Measurements from ENCODE around the gene PPFIBP1.
A peak's percentile ranks its signal among the peaks of the same experiment; 100 is the strongest.

PPFIBP1 gene

GRCh38 chr12:27523642-27524493 is at the start of gene PPFIBP1:
Gene PPFIBP1, plus strand, starts transcription at chr12:27524206. Its CDS starts 109,191 bp downstream, at chr12:27633397.
- H3K9me3 Mint-ChIP-seq = no peaks in the 10 kb centered on the region
- H3K27ac Mint-ChIP-seq = peak within 1 kb of the TSS; percentile 89
- H3K36me3 Mint-ChIP-seq = no peaks in the 10 kb centered on the region
- DNase-seq (ENCODE audit: low spot score in 2 of 2) (peak; percentile 77 to 92), ATAC-seq (peak; percentile 98)
- H3K4me3 Mint-ChIP-seq = peak within 1 kb of the TSS; percentile 91
- H3K4me1 Mint-ChIP-seq = peaks cover 19% of the 10 kb centered on the region

GRCh38 chr12:27474344-27474743 is 49.7 kb upstream of the PPFIBP1 start:
- ATAC-seq = no peak
- Mint-ChIP-seq H3K36me3 (no peaks in the 10 kb centered on the region), H3K27ac (no peak overlapping the region), H3K4me3 (no peak overlapping the region), H3K4me1 (no peaks in the 10 kb centered on the region), H3K9me3 (peaks cover 30% of the 10 kb centered on the region)
- DNase-seq (ENCODE audit: low spot score in 2 of 2) = peak in 1 of 2 donors; percentile 34

DNA sequence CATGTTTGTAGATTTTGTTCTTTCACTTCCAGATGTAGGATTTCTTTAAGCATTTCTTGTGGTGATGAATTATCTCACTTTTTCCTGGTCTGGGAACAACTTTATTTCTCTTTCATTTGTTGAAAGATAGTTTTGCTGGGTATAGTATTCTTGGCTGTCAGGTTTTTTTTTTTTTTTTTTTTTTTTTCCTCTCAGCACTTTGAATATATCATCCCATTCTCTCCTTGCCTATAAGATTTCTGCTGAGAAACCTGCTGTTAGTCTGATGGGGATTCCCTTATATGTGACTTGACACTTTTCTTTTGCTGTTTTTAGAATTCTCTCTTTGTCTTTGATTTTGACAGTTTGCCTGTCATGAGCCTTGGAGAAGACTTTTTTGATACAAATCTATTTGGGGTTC is 47.0 kb upstream of the PPFIBP1 start:
- Mint-ChIP-seq H3K4me1 (no peaks in the 10 kb centered on the region), H3K36me3 (no peaks in the 10 kb centered on the region), H3K27ac (no peak overlapping the region), H3K9me3 (peaks cover 34% of the 10 kb centered on the region), H3K4me3 (no peak overlapping the region)
- ATAC-seq = no peak
- no peak for DNase-seq (ENCODE audit: low spot score in 2 of 2)

DNA sequence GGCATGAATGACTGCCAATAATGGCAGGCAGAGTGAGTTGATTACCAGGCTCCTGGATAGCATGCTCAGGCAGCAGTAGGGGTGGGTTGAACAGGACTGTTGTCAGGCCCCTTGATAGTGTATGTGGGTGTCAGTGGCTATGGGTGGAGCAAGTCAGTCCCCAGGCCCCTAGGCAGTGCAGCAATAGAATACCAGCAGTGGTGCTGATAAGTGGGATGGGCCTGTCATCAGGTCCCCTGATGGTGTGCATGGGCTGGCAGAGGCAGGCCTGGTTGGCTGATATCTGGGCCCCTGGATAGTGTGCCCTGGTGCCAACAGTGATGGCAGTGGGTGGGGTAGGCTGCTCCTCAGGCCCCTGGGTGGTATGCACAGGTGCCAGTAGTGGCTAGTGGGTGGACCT is 45.1 kb upstream of the PPFIBP1 start:
- no peak for DNase-seq (ENCODE audit: low spot score in 2 of 2)
- Mint-ChIP-seq H3K4me3 (no peak overlapping the region), H3K36me3 (no peaks in the 10 kb centered on the region), H3K4me1 (no peaks in the 10 kb centered on the region), H3K9me3 (peaks cover 34% of the 10 kb centered on the region), H3K27ac (no peak overlapping the region)
- ATAC-seq = no peak

DNA sequence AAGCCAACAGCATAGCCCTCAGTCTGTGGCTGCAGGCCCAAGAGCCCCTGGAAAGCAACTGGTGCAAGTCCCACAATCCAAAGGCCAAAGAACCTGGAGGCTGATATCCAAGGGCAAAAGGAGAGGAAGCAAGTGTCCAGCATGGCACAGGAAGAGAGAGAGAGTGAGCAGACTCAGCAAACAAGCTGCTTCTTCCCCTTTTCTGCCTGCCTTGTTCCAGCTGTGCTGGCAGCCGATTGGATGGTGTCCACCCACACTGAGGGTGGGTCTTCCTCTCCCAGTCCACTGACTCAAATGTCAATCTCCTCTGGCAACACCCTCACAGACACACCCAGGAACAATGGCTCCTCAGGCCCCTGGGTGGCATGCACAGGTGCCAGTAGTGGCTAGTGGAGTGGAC is 44.0 kb upstream of the PPFIBP1 start:
- DNase-seq (ENCODE audit: low spot score in 2 of 2) (no peak), ATAC-seq (no peak)
- Mint-ChIP-seq H3K4me3 (no peak overlapping the region), H3K9me3 (peaks cover 31% of the 10 kb centered on the region), H3K4me1 (no peaks in the 10 kb centered on the region), H3K36me3 (no peaks in the 10 kb centered on the region), H3K27ac (no peak overlapping the region)

DNA sequence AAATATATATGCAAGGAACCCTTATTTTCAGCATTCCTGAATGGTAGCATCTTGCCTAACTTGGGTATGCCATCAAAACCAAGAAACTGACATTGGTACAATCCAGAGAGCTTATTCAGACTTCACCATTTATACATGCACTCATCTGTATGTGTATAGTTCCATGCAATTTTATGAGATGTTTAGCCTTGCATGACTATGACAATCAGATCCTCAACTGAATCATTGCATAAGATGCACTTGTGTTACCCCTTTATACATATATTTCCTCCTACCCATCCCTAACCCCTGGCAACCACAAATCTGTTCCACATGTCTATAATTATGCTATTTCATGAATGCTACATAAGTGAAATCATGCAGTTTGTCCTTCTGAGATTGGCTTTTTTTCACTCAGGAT is 37.0 kb upstream of the PPFIBP1 start:
- no peaks in the 10 kb centered on the region for H3K9me3 Mint-ChIP-seq
- no peak overlapping the region for H3K27ac Mint-ChIP-seq
- H3K4me1 Mint-ChIP-seq = no peaks in the 10 kb centered on the region
- DNase-seq (ENCODE audit: low spot score in 2 of 2) = no peak
- H3K4me3 Mint-ChIP-seq = no peak overlapping the region
- H3K36me3 Mint-ChIP-seq = no peaks in the 10 kb centered on the region
- no peak for ATAC-seq

DNA sequence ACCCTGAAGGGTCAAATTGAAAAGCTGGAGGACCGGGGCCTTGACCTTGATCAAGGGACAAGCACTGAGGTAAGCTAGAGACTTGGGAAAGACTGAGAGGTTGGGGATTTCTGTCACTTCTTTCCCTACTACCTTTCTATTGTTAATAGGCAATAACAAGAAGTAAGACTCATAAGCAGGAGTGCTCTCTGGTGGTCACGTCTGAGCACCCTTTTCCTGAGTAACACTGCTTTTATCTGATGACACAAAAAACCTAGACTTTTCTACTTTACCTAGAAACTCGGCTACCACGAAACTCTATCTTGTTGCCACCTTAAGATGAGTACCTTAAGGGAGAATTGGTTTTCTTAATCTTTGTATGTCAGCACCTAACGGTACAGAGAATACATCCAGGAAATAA is 35.5 kb upstream of the PPFIBP1 start:
- H3K4me1 Mint-ChIP-seq = no peaks in the 10 kb centered on the region

DNA sequence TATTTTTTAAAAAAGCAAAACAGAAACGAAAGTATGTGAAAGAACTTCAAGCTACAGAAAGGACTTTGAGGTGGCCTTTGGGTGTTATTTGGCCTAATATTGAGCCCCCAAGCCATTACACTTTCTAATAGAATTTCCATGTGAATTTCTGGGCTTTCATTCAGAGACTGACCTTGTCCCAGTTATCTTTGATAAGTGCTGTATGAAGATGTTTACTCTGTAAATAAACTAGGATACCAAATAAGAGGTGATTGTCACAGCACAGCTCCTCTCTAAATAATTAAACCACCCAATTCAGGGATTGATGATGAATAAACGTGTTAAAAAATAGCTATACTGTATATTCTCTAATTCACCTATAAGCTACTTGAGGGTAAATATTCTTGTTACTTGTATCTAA is 32.8 kb upstream of the PPFIBP1 start:
- no peaks in the 10 kb centered on the region for H3K4me1 Mint-ChIP-seq
- ATAC-seq (no peak), DNase-seq (ENCODE audit: low spot score in 2 of 2) (no peak)
- no peaks in the 10 kb centered on the region for H3K36me3 Mint-ChIP-seq
- no peak overlapping the region for H3K27ac Mint-ChIP-seq
- no peaks in the 10 kb centered on the region for H3K9me3 Mint-ChIP-seq
- H3K4me3 Mint-ChIP-seq = no peak overlapping the region

More for the DNA sequence above, 35.5 kb upstream of the PPFIBP1 start:
- ATAC-seq (no peak), DNase-seq (ENCODE audit: low spot score in 2 of 2) (no peak)
- no peak overlapping the region for H3K4me3 Mint-ChIP-seq
- no peak overlapping the region for H3K27ac Mint-ChIP-seq
- H3K36me3 Mint-ChIP-seq = no peaks in the 10 kb centered on the region
- no peaks in the 10 kb centered on the region for H3K9me3 Mint-ChIP-seq

DNA sequence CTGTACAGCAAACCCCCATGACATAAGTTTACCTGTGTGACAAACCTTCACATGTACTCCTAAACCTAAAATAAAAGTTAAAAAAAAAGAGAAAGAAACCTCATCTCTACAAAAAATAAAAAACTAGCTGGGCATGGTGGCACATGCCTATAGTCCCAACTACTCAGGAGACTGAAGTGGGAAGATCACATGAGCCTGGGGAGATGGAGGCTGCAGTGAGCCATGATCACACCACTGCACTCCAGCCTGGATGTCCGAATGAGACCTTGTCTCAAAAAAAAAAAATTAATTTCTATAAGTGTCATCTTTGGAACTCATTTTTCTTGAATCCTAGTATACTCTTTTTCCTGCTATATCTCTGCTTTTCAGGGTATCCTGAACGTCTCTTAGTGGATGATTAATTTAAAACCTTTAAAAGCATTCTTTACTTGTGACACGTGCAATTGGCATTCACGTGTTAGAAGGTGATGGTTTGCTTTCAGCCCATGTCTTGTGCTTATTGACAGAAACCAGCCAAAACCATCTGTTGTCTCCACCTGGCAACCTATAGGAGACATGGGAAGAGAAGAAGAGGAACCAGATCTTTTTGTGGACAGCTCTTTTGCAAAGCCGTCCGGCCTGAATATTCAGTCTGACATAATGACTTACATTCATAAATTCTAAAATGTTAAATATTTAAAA is 30.6 kb upstream of the PPFIBP1 start:
- peaks cover 10% of the 10 kb centered on the region for H3K4me1 Mint-ChIP-seq
- H3K36me3 Mint-ChIP-seq = no peaks in the 10 kb centered on the region
- ATAC-seq (no peak), DNase-seq (ENCODE audit: low spot score in 2 of 2) (no peak)
- H3K27ac Mint-ChIP-seq = no peak overlapping the region
- no peaks in the 10 kb centered on the region for H3K9me3 Mint-ChIP-seq
- H3K4me3 Mint-ChIP-seq = no peak overlapping the region

DNA sequence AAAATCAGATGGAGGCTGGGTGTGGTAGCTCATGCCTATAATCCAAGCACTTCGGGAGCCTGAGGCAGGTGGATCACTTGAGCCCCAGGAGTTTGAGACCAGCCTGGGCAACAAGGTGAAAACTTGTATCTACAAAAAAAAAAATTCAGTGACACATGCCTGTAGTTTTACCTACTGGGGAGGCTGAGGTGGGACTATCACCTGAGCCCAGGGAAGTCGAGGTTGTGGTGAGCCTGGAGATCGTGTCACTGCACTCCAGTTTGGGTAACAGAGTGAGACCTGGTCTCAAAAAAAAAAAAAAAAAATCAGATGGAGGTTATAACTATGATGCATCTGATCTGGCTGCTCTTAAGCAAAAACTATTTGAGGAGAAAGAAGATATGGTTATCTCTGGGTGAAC is 26.6 kb upstream of the PPFIBP1 start:
- no peak overlapping the region for H3K4me3 Mint-ChIP-seq
- DNase-seq (ENCODE audit: low spot score in 2 of 2) = no peak
- H3K9me3 Mint-ChIP-seq = no peaks in the 10 kb centered on the region
- no peak for ATAC-seq
- H3K36me3 Mint-ChIP-seq = no peaks in the 10 kb centered on the region
- peaks cover 13% of the 10 kb centered on the region for H3K4me1 Mint-ChIP-seq
- H3K27ac Mint-ChIP-seq = no peak overlapping the region

DNA sequence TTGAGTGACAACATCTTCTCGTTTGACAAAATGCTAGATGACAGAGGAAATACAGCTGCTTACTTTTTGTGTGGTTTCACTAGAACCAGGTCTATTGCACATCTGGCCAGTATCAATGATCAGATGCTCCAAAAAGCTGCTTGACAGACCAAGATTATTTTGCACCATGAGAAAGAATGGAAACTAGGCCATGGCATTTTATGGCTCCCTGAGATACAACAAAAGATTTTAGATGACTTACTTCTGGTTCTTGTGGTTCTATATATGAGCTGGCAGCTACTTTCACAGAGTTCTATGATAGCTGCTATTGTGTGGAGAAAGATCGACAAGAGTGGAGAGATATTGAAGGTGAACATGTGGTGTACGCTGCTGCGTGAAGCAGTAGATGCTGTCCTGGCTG is 25.9 kb upstream of the PPFIBP1 start:
- Mint-ChIP-seq H3K4me3 (no peak overlapping the region), H3K27ac (no peak overlapping the region), H3K9me3 (no peaks in the 10 kb centered on the region), H3K36me3 (no peaks in the 10 kb centered on the region), H3K4me1 (peaks cover 13% of the 10 kb centered on the region)
- no peak for DNase-seq (ENCODE audit: low spot score in 2 of 2)
- ATAC-seq = peak; percentile 97

GRCh38 chr12:27498761-27499160 is 25.2 kb upstream of the PPFIBP1 start:
- no peak overlapping the region for H3K4me3 Mint-ChIP-seq
- H3K9me3 Mint-ChIP-seq = no peaks in the 10 kb centered on the region
- no peak overlapping the region for H3K27ac Mint-ChIP-seq
- H3K4me1 Mint-ChIP-seq = peaks cover 13% of the 10 kb centered on the region
- no peaks in the 10 kb centered on the region for H3K36me3 Mint-ChIP-seq
- DNase-seq (ENCODE audit: low spot score in 2 of 2) = no peak
- no peak for ATAC-seq

- Mint-ChIP-seq H3K4me1 (peaks cover 13% of the 10 kb centered on the region), H3K36me3 (no peaks in the 10 kb centered on the region), H3K4me3 (no peak overlapping the region), H3K9me3 (no peaks in the 10 kb centered on the region), H3K27ac (no peak overlapping the region)
- ATAC-seq (no peak), DNase-seq (ENCODE audit: low spot score in 2 of 2) (no peak)
Observed at GRCh38 chr12:27499377-27499776, 24.6 kb upstream of the PPFIBP1 start.

DNA sequence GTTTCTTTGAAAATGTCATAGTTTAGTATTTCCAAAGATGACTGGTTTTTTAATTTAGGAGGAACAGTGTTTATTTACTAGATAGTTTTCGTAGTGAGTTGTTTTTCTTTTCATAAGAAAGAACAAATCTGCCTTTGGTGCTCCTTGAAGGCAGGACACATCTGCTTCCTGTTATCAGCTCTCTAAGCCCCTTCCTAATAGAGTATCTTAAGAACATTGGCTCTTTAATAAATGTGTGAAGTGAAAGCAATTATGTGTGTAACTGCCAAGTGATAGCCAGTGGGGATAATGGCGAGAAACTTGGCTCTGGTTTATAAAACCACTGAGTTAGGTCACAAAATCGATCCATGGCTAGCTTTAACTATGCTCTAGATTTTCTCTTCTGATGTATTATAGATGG is 23.5 kb upstream of the PPFIBP1 start:
- no peak overlapping the region for H3K27ac Mint-ChIP-seq
- DNase-seq (ENCODE audit: low spot score in 2 of 2) (no peak), ATAC-seq (no peak)
- no peaks in the 10 kb centered on the region for H3K9me3 Mint-ChIP-seq
- H3K36me3 Mint-ChIP-seq = no peaks in the 10 kb centered on the region
- H3K4me3 Mint-ChIP-seq = no peak overlapping the region
- peaks cover 13% of the 10 kb centered on the region for H3K4me1 Mint-ChIP-seq

GRCh38 chr12:27502021-27502435 is 22.0 kb upstream of the PPFIBP1 start:
- H3K36me3 Mint-ChIP-seq = no peaks in the 10 kb centered on the region
- ATAC-seq (peak; percentile 52), DNase-seq (ENCODE audit: low spot score in 2 of 2) (no peak)
- H3K4me3 Mint-ChIP-seq = no peak overlapping the region
- no peak overlapping the region for H3K27ac Mint-ChIP-seq
- peaks cover 13% of the 10 kb centered on the region for H3K4me1 Mint-ChIP-seq
- H3K9me3 Mint-ChIP-seq = no peaks in the 10 kb centered on the region

DNA sequence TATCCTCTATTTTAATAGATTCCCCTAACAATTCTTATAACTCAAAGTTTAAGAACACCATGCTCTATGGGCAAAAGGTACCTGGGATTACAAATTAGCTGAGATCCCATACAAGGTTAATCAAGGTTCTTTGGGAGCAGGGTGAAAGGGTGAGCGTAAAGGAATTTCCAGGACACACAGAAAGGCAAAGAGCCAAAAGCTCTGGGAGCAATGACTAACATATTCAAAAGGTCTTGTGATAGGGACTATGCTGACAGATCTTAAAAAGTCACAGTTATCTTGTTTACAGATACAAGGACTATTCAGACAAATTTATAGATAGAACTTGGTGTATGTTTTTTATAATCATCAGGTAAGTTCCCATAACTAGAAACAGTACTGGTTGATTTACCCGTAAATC is 19.5 kb upstream of the PPFIBP1 start:
- ATAC-seq (no peak), DNase-seq (ENCODE audit: low spot score in 2 of 2) (no peak)
- no peak overlapping the region for H3K27ac Mint-ChIP-seq

More for the DNA sequence above, 19.5 kb upstream of the PPFIBP1 start:
- H3K4me3 Mint-ChIP-seq = no peak overlapping the region
- no peaks in the 10 kb centered on the region for H3K4me1 Mint-ChIP-seq
- no peaks in the 10 kb centered on the region for H3K36me3 Mint-ChIP-seq
- H3K9me3 Mint-ChIP-seq = no peaks in the 10 kb centered on the region
